GM18505 (cell line): ENCODE data around the gene PCDHGB4.
"Not testable (repeated sequence)": the region's sequence is repeated elsewhere in the genome, so short reads cannot be mapped to it uniquely, and the experiment has no call there.

Source experiments
- ATAC-seq: cut with Tn5 transposase; IDR thresholded peaks from one replicate; pipeline ENCODE4 v1.9.1; 2021; ENCODE audit not compliant: unreplicated experiment
- POLR2A ChIP-seq: IDR thresholded peaks from 4 replicates; pipeline ENCODE4 v1.6.1; 2011; ENCODE audit warnings: borderline replicate concordance; ENCODE audit not compliant: insufficient read depth, insufficient read length; ENCODE audit errors: extremely low read depth

Gene PCDHGB4

DNA sequence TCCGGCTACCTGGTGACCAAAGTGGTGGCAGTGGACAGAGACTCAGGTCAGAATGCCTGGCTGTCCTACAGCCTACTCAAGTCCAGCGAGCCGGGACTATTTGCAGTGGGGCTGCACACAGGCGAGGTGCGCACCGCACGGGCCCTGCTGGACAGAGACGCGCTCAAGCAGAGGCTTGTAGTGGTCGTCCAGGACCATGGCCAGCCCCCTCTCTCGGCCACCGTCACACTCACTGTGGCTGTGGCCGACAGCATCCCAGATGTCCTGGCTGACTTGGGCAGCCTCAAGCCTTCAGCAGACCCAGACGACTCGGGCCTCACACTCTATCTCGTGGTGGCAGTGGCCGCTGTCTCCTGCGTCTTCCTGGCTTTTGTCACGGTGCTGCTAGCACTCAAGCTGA lies 30.5 kb upstream of the PCDHGB4 start:
- no peak for ATAC-seq
- TF ChIP-seq POLR2A: no peak

DNA sequence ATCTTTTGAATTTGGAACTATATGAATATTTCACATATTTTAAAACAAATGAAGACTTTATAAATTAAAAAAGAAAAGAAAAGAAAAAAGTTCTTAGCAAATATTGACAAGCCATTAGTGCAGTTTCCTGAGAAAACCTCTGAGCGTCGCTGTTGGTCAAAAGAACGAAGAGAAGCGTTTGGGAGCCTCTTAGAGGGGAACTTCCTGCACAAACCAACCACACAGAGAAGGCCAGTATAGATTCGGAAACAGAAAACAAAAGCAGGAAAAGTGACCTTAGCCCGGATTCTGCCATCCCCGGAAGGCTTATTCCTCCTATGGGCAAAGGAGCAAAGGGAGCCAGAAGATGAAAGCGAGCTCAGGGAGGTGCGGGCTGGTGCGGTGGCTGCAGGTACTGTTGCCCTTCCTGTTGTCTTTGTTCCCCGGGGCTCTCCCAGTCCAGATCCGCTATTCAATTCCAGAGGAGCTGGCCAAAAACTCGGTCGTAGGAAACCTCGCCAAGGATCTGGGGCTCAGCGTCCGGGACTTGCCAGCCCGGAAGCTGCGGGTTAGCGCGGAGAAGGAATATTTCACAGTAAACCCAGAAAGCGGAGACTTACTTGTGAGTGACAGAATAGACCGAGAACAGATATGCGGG lies 27.6 kb upstream of the PCDHGB4 start, which contains the start of gene PCDHGB2:
Gene PCDHGB2 (plus strand): TSS at position 205 of the 637 bp plus-strand sequence. CDS start 142 bp downstream, at position 347.
- no peak for TF ChIP-seq POLR2A
- no peak for ATAC-seq

DNA sequence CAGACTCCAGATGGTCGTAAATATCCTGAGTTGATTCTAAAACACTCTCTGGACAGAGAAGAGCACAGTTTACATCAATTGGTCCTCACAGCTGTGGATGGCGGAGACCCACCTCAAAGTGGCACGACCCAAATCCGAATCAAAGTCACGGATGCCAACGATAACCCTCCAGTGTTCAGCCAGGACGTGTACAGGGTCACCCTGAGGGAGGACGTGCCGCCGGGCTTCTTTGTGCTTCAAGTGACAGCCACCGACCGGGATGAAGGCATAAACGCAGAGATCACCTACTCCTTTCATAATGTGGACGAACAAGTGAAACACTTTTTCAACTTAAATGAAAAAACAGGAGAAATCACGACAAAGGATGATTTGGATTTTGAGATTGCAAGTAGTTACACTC lies 26.8 kb upstream of the PCDHGB4 start:
- ATAC-seq: no peak
- no peak for TF ChIP-seq POLR2A

DNA sequence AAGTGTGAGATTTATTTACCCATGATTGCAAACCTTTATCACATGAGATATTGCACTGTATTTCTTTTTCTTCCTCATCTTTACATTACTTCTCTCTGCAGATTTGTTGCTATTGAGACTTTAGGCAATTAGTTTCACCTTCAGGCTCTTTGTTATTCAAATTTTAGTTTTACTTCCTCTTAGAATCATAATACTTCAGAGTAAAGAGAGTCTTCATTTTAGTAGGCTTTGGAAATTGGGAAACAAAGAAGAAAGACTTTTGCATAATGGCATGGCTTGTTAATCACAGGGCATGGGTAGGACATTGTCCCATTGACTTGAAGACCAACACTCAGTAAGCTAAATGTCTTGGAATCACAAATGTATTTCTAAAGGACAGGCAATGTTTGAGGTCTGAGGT lies 24.8 kb upstream of the PCDHGB4 start:
- ATAC-seq: no peak
- TF ChIP-seq POLR2A: no peak

DNA sequence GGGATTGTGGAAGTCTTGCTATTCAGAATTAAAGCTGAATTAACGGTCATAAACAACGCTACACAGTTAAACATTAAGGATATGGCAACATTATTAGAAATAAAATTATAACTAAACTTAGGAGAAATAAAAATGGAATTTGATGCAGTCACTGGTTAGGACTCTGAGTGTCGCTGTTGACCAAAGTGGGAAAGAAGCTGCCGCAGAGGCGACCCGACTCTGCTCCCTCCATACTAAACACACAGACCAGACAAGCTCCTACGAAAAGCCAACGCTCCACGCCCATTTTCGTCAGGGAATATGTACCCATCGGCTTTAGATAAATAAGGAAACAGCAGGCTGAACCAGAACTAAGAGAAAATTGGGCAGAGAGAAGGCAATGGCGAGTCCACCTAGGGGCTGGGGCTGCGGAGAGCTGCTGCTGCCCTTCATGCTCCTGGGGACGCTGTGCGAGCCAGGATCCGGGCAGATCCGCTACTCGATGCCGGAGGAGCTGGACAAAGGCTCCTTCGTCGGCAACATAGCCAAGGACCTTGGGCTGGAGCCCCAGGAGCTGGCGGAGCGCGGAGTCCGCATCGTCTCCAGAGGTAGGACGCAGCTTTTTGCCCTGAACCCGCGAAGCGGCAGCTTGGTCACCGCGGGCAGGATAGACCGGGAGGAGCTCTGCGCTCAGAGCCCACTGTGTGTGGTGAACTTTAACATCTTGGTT lies 23.4 kb upstream of the PCDHGB4 start, which contains the start of gene PCDHGA5:
Gene PCDHGA5 (plus strand): TSS at position 211 of the 709 bp plus-strand sequence. CDS start 169 bp downstream, at position 380.
- ATAC-seq: no peak
- TF ChIP-seq POLR2A: no peak

DNA sequence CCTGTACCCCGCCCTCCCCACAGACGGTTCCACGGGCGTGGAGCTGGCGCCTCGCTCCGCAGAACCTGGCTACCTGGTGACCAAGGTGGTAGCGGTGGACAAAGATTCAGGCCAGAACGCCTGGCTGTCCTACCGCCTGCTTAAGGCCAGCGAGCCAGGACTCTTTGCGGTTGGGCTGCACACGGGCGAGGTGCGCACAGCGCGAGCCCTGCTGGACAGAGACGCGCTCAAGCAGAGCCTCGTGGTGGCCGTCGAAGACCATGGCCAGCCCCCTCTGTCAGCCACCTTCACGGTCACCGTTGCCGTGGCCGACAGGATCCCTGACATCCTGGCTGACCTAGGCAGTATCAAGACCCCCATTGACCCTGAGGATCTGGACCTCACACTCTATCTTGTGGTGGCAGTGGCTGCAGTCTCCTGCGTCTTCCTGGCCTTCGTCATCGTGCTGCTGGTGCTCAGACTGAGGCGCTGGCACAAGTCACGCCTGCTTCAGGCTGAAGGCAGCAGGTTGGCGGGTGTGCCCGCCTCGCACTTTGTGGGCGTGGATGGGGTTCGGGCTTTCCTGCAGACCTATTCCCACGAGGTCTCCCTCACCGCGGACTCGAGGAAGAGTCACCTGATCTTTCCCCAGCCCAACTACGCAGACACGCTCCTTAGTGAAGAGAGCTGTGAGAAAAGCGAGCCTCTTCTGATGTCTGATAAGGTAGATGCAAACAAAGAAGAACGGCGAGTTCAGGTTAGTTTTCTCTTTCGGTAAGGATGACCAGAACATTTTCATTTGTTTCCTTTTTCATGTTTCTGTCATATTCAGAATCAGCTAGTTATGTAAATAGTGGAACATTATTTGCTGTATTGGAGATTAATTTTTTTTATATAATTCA lies 21.2 kb upstream of the PCDHGB4 start:
- no peak for TF ChIP-seq POLR2A
- no peak for ATAC-seq

DNA sequence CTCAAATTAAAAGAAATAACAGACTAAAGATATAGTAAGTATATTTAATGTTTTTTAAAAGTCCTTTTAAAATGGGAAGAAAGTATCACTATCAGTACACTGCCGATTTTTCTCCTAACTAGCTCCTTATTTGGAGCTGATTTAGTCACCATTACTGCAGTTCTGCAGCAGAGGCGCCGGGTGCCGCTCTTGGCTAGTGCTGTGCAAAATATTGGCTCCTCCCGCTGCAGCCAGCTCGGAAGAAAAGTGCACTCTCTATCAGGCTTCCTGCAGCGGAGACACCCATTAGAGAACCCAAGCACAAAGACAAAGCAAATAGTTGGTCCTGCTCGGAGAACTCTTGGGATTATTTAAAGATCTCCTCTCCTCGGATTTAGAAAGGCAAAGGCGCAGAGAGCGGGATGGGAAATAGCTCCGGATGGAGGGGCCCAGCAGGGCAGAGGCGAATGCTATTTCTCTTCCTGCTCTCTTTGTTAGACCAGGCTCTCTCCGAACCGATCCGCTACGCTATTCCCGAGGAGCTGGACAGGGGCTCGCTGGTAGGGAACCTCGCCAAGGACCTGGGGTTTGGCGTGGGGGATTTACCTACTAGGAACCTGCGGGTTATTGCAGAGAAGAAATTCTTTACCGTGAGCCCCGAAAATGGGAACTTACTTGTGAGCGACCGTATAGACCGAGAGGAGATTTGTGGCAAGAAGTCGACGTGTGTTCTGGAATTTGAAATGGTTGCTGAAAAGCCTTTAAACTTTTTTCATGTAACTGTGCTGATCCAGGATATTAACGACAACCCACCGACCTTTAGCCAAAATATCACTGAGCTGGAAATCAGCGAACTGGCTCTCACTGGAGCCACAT lies 17.3 kb upstream of the PCDHGB4 start, which contains the start of gene PCDHGB3:
Gene PCDHGB3 (plus strand): TSS at position 249 of the 855 bp plus-strand sequence. CDS start 153 bp downstream, at position 402.
- ATAC-seq: peak; percentile 62
- TF ChIP-seq POLR2A: no peak

DNA sequence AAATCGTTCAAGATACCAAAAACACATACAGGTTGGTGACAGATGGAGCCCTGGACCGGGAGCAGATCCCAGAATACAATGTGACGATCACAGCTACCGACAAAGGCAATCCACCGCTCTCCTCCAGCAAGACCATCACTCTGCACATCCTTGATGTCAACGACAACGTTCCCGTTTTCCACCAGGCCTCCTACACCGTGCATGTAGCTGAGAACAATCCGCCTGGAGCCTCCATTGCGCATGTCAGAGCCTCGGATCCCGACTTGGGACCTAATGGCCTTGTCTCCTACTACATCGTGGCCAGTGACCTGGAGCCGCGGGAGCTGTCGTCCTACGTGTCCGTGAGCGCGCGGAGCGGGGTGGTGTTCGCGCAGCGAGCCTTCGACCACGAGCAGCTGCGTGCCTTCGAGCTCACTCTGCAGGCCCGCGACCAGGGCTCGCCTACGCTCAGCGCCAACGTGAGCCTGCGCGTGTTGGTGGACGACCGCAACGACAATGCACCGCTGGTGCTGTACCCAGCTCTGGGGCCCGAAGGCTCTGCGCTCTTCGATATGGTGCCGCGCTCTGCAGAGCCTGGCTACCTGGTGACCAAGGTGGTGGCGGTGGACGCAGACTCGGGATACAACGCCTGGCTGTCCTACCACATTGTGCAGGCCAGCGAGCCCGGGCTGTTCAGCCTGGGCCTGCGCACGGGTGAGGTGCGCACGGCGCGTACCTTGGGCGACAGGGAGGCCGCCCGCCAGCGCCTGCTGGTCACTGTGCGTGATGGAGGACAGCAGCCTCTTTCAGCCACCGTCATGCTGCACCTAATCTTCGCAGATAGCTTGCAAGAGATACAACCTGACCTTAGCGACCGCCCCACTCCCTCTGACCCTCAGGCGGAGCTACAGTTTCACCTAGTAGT lies 15.7 kb upstream of the PCDHGB4 start:
- no peak for TF ChIP-seq POLR2A
- no peak for ATAC-seq

DNA sequence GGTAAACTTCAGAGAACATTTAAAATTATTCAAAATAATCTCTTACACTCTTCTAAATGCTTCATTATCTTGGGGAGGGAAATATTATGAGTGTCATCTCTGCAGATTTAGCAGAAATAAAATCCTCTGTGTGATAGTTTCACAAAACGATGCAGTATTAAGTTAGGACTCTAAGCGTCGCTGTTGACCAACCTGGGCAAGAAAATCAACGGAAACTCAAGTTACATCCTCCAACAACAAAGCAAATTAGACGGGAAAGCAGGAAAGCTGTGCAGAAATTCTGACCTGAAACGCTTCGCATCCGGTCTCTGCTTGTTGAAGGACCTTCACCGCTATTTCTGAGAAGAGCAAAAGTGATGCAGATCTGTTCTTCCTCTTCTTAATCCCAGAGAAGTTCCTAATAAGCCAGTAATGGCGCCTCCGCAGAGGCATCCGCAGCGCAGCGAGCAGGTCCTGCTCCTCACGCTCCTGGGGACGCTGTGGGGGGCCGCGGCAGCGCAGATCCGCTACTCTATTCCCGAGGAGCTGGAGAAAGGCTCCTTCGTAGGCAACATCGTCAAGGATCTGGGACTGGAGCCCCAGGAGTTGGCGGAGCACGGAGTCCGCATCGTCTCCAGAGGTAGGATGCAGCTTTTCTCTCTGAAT lies 13.7 kb upstream of the PCDHGB4 start, which contains the start of gene PCDHGA6:
Gene PCDHGA6 (plus strand): TSS at position 219 of the 645 bp plus-strand sequence. CDS start 193 bp downstream, at position 412.
- TF ChIP-seq POLR2A: no peak
- ATAC-seq: no peak

DNA sequence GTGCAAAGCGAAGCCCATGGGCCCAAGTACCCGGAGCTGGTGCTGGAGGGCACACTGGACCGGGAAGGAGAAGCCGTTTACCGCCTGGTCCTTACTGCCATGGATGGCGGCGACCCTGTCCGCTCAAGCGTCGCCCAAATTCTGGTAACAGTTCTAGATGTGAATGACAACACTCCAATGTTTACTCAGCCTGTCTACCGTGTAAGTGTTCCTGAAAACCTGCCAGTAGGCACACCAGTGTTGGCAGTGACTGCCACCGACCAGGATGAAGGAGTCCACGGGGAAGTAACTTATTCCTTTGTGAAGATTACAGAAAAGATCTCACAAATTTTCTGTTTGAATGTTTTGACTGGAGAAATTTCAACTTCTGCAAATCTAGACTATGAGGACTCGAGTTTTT lies 12.9 kb upstream of the PCDHGB4 start:
- ATAC-seq: no peak
- TF ChIP-seq POLR2A: no peak

DNA sequence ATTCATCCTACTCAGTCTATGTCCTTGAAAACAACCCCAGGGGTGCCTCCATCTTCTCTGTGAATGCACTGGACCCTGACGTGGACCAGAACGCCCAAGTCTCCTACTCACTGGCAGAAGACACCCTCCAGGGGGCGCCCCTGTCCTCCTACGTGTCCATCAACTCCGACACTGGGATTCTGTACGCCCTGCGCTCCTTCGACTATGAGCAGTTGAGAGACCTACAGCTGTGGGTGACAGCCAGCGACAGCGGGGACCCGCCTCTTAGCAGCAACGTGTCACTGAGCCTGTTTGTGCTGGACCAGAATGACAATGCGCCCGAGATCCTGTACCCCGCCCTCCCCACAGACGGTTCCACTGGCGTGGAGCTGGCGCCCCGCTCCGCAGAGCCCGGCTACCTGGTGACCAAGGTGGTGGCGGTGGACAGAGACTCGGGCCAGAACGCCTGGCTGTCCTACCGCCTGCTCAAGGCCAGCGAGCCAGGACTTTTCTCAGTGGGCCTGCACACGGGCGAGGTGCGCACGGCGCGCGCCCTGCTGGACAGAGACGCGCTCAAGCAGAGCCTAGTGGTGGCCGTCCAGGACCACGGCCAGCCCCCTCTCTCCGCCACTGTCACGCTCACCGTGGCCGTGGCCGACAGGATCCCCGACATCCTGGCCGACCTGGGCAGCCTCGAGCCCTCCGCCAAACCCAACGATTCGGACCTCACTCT lies 11.9 kb upstream of the PCDHGB4 start:
- not testable (repeated sequence) for ATAC-seq
